Osteocyte (in vitro differentiated cells): ENCODE data around the gene TCHP. TPM values are rescaled to one million over a fixed set of nuclear protein-coding genes. Genes with fewer than 3 reads are reported as not detected.

Experiments used
- DNase-seq: peaks from one replicate; pipeline ENCODE4 v3.0.0; 2021; ENCODE audit warnings: mixed read lengths; ENCODE audit not compliant: unreplicated experiment; ENCODE audit errors: extremely low spot score
- H3K27ac Mint-ChIP-seq: one replicate; pipeline ENCODE4 v1.8.0; 2021; ENCODE audit warnings: mild to moderate bottlenecking, mixed read lengths; ENCODE audit not compliant: unreplicated experiment
- H3K27me3 Mint-ChIP-seq: one replicate; pipeline ENCODE4 v1.8.0; 2021; ENCODE audit warnings: mixed read lengths; ENCODE audit not compliant: unreplicated experiment
- H3K36me3 Mint-ChIP-seq: one replicate; pipeline ENCODE4 v1.8.0; 2021; ENCODE audit warnings: mixed read lengths; ENCODE audit not compliant: unreplicated experiment
- H3K4me1 Mint-ChIP-seq: one replicate; pipeline ENCODE4 v1.8.0; 2021; ENCODE audit warnings: mixed read lengths; ENCODE audit not compliant: unreplicated experiment
- H3K4me3 Mint-ChIP-seq: one replicate; pipeline ENCODE4 v1.8.0; 2021; ENCODE audit warnings: mild to moderate bottlenecking, moderate library complexity, mixed read lengths; ENCODE audit not compliant: unreplicated experiment
- H3K9me3 Mint-ChIP-seq: one replicate; pipeline ENCODE4 v1.8.0; 2021; ENCODE audit warnings: mixed read lengths; ENCODE audit not compliant: unreplicated experiment
- CTCF ChIP-seq: fragments of 200-600 bp; sonication (generic); IDR thresholded peaks from 2 replicates; pipeline ENCODE4 v1.5.0; 2021; ENCODE audit warnings: antibody characterized with exemption, mild to moderate bottlenecking, moderate library complexity
- total RNA-seq: library from RNA; stranded (reverse); gene quantifications from 2 replicates; pipeline ENCODE4 v1.2.1, GENCODE V29; 2021

The TCHP gene
- total RNA-seq, 1 donor from 2014 or later: 14.4 TPM

- no peaks in the 10 kb centered on the region for H3K27me3 Mint-ChIP-seq
- H3K27ac Mint-ChIP-seq: no peak overlapping the region
- H3K4me3 Mint-ChIP-seq: no peak overlapping the region
- no peaks in the 10 kb centered on the region for H3K4me1 Mint-ChIP-seq
- H3K9me3 Mint-ChIP-seq: no peaks in the 10 kb centered on the region
- no peak for DNase-seq
- TF ChIP-seq CTCF: no peak
- H3K36me3 Mint-ChIP-seq: peaks cover 20% of the 10 kb centered on the region
These were observed 20.2 kb downstream of the TCHP start for GRCh38 chr12:109920261-109920780.

GRCh38 chr12:109921982-109922381, 21.9 kb downstream of the TCHP start:
- Mint-ChIP-seq H3K36me3 (peaks cover 11% of the 10 kb centered on the region), H3K4me1 (no peaks in the 10 kb centered on the region), H3K4me3 (no peak overlapping the region), H3K27ac (no peak overlapping the region), H3K9me3 (no peaks in the 10 kb centered on the region), H3K27me3 (no peaks in the 10 kb centered on the region)
- no peak for TF ChIP-seq CTCF
- DNase-seq: no peak

DNA sequence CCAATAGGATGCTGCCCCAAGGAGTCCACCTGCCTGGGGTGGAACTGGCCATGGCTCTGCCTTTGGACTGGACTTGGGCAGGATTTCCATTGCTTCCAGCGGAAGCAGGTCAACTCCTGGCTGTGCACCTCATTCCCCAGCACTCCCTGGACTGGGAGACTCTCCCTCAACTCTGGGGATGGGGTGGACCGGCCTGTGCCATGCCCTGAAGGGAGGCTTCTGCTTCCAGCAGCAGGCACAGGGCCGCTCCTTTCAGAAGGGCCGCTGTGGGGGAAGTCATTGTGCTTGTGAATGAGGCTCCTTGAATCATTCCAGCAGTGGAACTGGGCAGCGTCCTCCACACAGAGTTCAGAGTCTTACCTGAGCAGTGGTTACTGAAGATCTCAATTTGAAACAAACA, 23.0 kb downstream of the TCHP start:
- DNase-seq: no peak
- no peaks in the 10 kb centered on the region for H3K9me3 Mint-ChIP-seq
- H3K4me1 Mint-ChIP-seq: no peaks in the 10 kb centered on the region
- peaks cover 13% of the 10 kb centered on the region for H3K36me3 Mint-ChIP-seq
- no peak overlapping the region for H3K27ac Mint-ChIP-seq
- no peaks in the 10 kb centered on the region for H3K27me3 Mint-ChIP-seq
- no peak overlapping the region for H3K4me3 Mint-ChIP-seq
- TF ChIP-seq CTCF: no peak

DNA sequence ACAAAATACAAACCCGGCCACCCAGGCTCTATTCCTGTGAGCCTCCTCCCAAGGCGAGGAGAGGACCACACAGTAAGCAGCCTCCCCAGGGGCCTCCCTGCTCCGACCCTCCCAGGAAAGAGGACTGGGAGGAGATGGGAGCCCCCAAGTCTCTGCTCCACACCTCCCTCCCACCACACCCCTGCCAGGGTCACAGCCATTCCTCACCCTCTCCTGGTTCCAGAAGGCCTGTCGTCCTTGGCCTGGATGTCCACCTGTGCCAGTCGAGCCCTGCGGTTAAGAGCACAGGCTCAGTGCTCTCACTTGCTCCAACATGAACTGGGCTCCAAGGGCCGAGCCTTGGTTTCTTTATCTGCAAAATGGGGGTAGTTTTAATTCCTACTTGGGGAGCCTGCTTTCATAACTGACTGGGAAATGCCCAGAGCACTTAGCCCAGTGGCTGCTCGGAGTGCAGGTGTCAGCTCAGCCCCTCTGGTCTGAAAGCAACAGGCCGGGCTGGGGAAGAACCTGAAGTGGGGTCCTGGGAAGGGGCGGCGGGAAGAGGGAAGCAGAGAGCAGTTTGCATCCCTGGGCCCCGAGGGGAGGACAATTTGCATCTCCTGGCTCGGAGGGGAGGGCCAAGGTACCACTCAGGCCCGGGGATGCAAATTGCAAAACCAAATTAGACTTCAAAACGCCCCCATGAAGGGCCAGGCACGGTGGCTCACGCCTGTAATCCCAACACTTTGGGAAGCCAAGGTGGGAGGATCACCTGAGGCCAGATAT, 23.6 kb downstream of the TCHP start:
- no peak for TF ChIP-seq CTCF
- H3K9me3 Mint-ChIP-seq: no peaks in the 10 kb centered on the region
- DNase-seq: no peak
- no peak overlapping the region for H3K4me3 Mint-ChIP-seq
- H3K36me3 Mint-ChIP-seq: peaks cover 12% of the 10 kb centered on the region
- H3K4me1 Mint-ChIP-seq: no peaks in the 10 kb centered on the region
- no peaks in the 10 kb centered on the region for H3K27me3 Mint-ChIP-seq
- no peak overlapping the region for H3K27ac Mint-ChIP-seq

GRCh38 chr12:109925185-109925840, 25.2 kb downstream of the TCHP start:
- Mint-ChIP-seq H3K9me3 (no peaks in the 10 kb centered on the region), H3K27me3 (no peaks in the 10 kb centered on the region), H3K27ac (no peak overlapping the region), H3K36me3 (peaks cover 11% of the 10 kb centered on the region), H3K4me1 (no peaks in the 10 kb centered on the region), H3K4me3 (no peak overlapping the region)
- TF ChIP-seq CTCF: no peak
- no peak for DNase-seq
